H1 (cell line): ENCODE data around the gene SCARB1. TPM values are rescaled to one million over a fixed set of nuclear protein-coding genes. Genes with fewer than 3 reads are reported as not detected.
A peak's percentile ranks its signal among the peaks of the same experiment; 100 is the strongest.

Experiments used
- CTCF ChIA-PET: fragments of 300-600 bp; sonication (Branson Sonifier 250); formaldehyde crosslinking; loops from one replicate; lab custom pipeline; 2021; ENCODE audit not compliant: partially characterized antibody; lab: Charles Lee
- POLR2A ChIA-PET: fragments of 300-600 bp; sonication (Branson Sonifier 250); formaldehyde crosslinking; loops from one replicate; lab custom pipeline; 2021; ENCODE audit warnings: inconsistent platforms; ENCODE audit not compliant: partially characterized antibody; lab: Charles Lee
- DNase-seq, 2 experiments: peaks; one replicate each; pipeline versions ENCODE4 v3.0.0 to v3.0.0-alpha.2; 2010 to 2022; ENCODE audit warnings: low spot score in 2 of 2, low read depth in 1 of 2, mixed read lengths in 1 of 2
- FAIRE-seq: peaks from 2 replicates; lab custom pipeline; 2011; peaks lifted over from hg19 to GRCh38; lab: Jason Lieb, UNC
- H2AFZ ChIP-seq: 2 replicates; pipeline ENCODE4 v1.8.1; 2012; ENCODE audit warnings: low read length, inconsistent platforms
- H2AK5ac ChIP-seq: 2 replicates; pipeline ENCODE4 v1.6.1; 2013; ENCODE audit warnings: low read depth, low read length
- H2BK120ac ChIP-seq: replicated peaks from 2 replicates; pipeline ENCODE3; 2013; ENCODE audit warnings: low read depth, low read length, inconsistent platforms
- H2BK12ac ChIP-seq: 2 replicates; pipeline ENCODE4 v1.6.1; 2013; ENCODE audit warnings: low read depth, low read length
- H2BK15ac ChIP-seq: 2 replicates; pipeline ENCODE4 v1.6.1; 2013; ENCODE audit warnings: low read length
- H2BK20ac ChIP-seq: 2 replicates; pipeline ENCODE4 v1.6.1; 2013; ENCODE audit warnings: low read length
- H2BK5ac ChIP-seq: 2 replicates; pipeline ENCODE4 v1.6.1; 2013; ENCODE audit warnings: low read depth, low read length
- H3K14ac ChIP-seq: 2 replicates; pipeline ENCODE4 v1.6.1; 2013; ENCODE audit warnings: inconsistent platforms; ENCODE audit not compliant: insufficient read length
- H3K18ac ChIP-seq: 2 replicates; pipeline ENCODE4 v1.6.1; 2013; ENCODE audit warnings: low read length; ENCODE audit errors: extremely low read depth
- H3K23ac ChIP-seq: 2 replicates; pipeline ENCODE4 v1.6.1; 2013; ENCODE audit warnings: inconsistent platforms; ENCODE audit not compliant: insufficient read length
- H3K23me2 ChIP-seq: 2 replicates; pipeline ENCODE4 v1.6.1; 2013; ENCODE audit warnings: low read depth, low read length
- H3K27ac ChIP-seq: 2 replicates; pipeline ENCODE4 v1.6.1; 2011; ENCODE audit warnings: low read depth, low read length, inconsistent platforms
- H3K27me3 ChIP-seq, 4 experiments: replicated peaks in 1 of 4; 1 replicate in 1 of 4; 2 replicates in 3 of 4; pipeline versions ENCODE4 v1.6.1 to v1.8.1; 2011 to 2013; ENCODE audit warnings: low read length in 3 of 4, mild to moderate bottlenecking in 3 of 4, inconsistent platforms in 2 of 4, mixed read lengths in 2 of 4, moderate library complexity in 1 of 4; ENCODE audit not compliant: control insufficient read depth in 3 of 4, insufficient read depth in 3 of 4; ENCODE audit errors: extremely low read depth in 1 of 4
- H3K36me3 ChIP-seq, 4 experiments: 2 replicates each; pipeline versions ENCODE4 v1.6.1 to v1.8.1; 2011 to 2013; ENCODE audit warnings: mild to moderate bottlenecking in 4 of 4, low read length in 3 of 4, moderate library complexity in 2 of 4, control low read depth in 1 of 4, inconsistent platforms in 1 of 4; ENCODE audit not compliant: insufficient read depth in 4 of 4, control insufficient read depth in 2 of 4
- H3K4ac ChIP-seq: replicated peaks from 2 replicates; pipeline ENCODE3; 2013; ENCODE audit warnings: low read length, low read depth, mixed read lengths, inconsistent platforms; ENCODE audit not compliant: insufficient read length
- H3K4me1 ChIP-seq, 4 experiments: replicated peaks in 1 of 4; 1 replicate in 1 of 4; 2 replicates in 3 of 4; pipeline versions ENCODE4 v1.6.1 to v1.8.1; 2011 to 2013; ENCODE audit warnings: low read length in 3 of 4, inconsistent platforms in 2 of 4, mixed read lengths in 1 of 4; ENCODE audit not compliant: insufficient read depth in 4 of 4, control insufficient read depth in 3 of 4
- H3K4me2 ChIP-seq, 2 experiments: 2 replicates each; pipeline versions ENCODE4 v1.6.1 to v1.8.1; 2011 to 2013; ENCODE audit warnings: low read depth in 2 of 2, low read length in 2 of 2, control low read depth in 1 of 2, inconsistent platforms in 1 of 2, mild to moderate bottlenecking in 1 of 2; ENCODE audit not compliant: insufficient read depth in 1 of 2
- H3K4me3 ChIP-seq, 4 experiments: fragments of 200-600, 300-600 bp in 1 of 4; sonication (generic), shearing (Covaris generic), sonication (Bioruptor Twin) in 1 of 4; 2 replicates each; pipeline versions ENCODE4 v1.5.1 to v1.8.1; 2011 to 2016; ENCODE audit warnings: low read length in 4 of 4, low read depth in 3 of 4, control low read depth in 2 of 4, inconsistent platforms in 2 of 4, mild to moderate bottlenecking in 2 of 4, mixed read lengths in 1 of 4, moderate library complexity in 1 of 4; ENCODE audit not compliant: insufficient read depth in 2 of 4; ENCODE audit errors: extremely low read depth in 1 of 4
- H3K56ac ChIP-seq: replicated peaks from 2 replicates; pipeline ENCODE3; 2013; ENCODE audit warnings: low read depth, mild to moderate bottlenecking, mixed read lengths, low read length, inconsistent platforms; ENCODE audit not compliant: insufficient read length
- H3K79me1 ChIP-seq: 2 replicates; pipeline ENCODE4 v1.6.1; 2013; ENCODE audit warnings: low read depth, low read length, control low read depth
- H3K79me2 ChIP-seq, 2 experiments: 2 replicates each; pipeline versions ENCODE4 v1.6.1 to v1.8.1; 2012 to 2013; ENCODE audit warnings: low read length in 2 of 2, mild to moderate bottlenecking in 2 of 2, inconsistent platforms in 1 of 2; ENCODE audit not compliant: insufficient read depth in 2 of 2, control insufficient read depth in 1 of 2
- H3K9ac ChIP-seq, 4 experiments: replicated peaks in 1 of 4; 1 replicate in 1 of 4; 2 replicates in 3 of 4; pipeline versions ENCODE4 v1.6.1 to v1.8.1; 2011 to 2013; ENCODE audit warnings: low read depth in 3 of 4, low read length in 3 of 4, control low read depth in 2 of 4, mild to moderate bottlenecking in 2 of 4, moderate library complexity in 2 of 4, inconsistent platforms in 1 of 4; ENCODE audit errors: extremely low read depth in 1 of 4
- H3K9me3 ChIP-seq, 2 experiments: 2 replicates each; pipeline versions ENCODE4 v1.6.1 to v1.8.1; 2012 to 2013; ENCODE audit warnings: mild to moderate bottlenecking in 2 of 2, moderate library complexity in 2 of 2, control low read depth in 1 of 2, inconsistent platforms in 1 of 2, low read depth in 1 of 2, low read length in 1 of 2, mixed read lengths in 1 of 2; ENCODE audit not compliant: insufficient read depth in 2 of 2
- H4K20me1 ChIP-seq, 2 experiments: replicated peaks in 1 of 2; 2 replicates each; pipeline versions ENCODE3 to v1.8.1; 2011 to 2013; ENCODE audit warnings: inconsistent platforms in 2 of 2, low read length in 2 of 2, mild to moderate bottlenecking in 1 of 2; ENCODE audit not compliant: insufficient read depth in 2 of 2, control insufficient read depth in 1 of 2
- H4K5ac ChIP-seq: 2 replicates; pipeline ENCODE4 v1.6.1; 2013; ENCODE audit warnings: low read length, low read depth, mixed read lengths, inconsistent platforms; ENCODE audit not compliant: insufficient read length
- H4K8ac ChIP-seq: 2 replicates; pipeline ENCODE4 v1.8.0; 2013; ENCODE audit warnings: mild to moderate bottlenecking, moderate library complexity, low read length, inconsistent platforms; ENCODE audit not compliant: insufficient read depth; ENCODE audit errors: extremely low read depth
- H4K91ac ChIP-seq: replicated peaks from 2 replicates; pipeline ENCODE3; 2013; ENCODE audit warnings: low read length, mixed read lengths, inconsistent platforms; ENCODE audit not compliant: insufficient read length
- BACH1 ChIP-seq: IDR thresholded peaks from 2 replicates; pipeline ENCODE4 v1.6.1; 2012; ENCODE audit warnings: low read length, improper control_type of control experiment
- BRCA1 ChIP-seq: IDR thresholded peaks from 2 replicates; pipeline ENCODE4 v1.6.1; 2012; ENCODE audit warnings: low read depth, low read length, improper control_type of control experiment
- EZH2 ChIP-seq: fragments of 200-600 bp; sonication (generic); IDR thresholded peaks from 2 replicates; pipeline ENCODE4 v1.7.1; 2012; ENCODE audit warnings: low read depth, mild to moderate bottlenecking, moderate library complexity, low read length, inconsistent platforms; ENCODE audit not compliant: severe bottlenecking
- RBBP5 ChIP-seq: IDR thresholded peaks from 2 replicates; pipeline ENCODE4 v1.7.1; 2012; ENCODE audit warnings: low read depth, mild to moderate bottlenecking, inconsistent platforms, low read length, moderate library complexity, borderline replicate concordance
- RNF2 ChIP-seq: fragments of 200-900, 300-1000 bp; sonication (generic); IDR thresholded peaks from 2 replicates; pipeline ENCODE4 v1.7.1; 2016; ENCODE audit warnings: borderline replicate concordance, low read depth, mild to moderate bottlenecking, antibody characterized with exemption, low read length; ENCODE audit not compliant: poor library complexity, severe bottlenecking; ENCODE audit errors: missing control alignments
- SRF ChIP-seq: IDR thresholded peaks from 2 replicates; pipeline ENCODE4 v1.6.1; 2011; ENCODE audit warnings: mild to moderate bottlenecking, low read depth, low read length, moderate library complexity
- YY1 ChIP-seq: IDR thresholded peaks from 2 replicates; pipeline ENCODE4 v1.6.1; 2011; ENCODE audit warnings: low read depth, mild to moderate bottlenecking, low read length
- WGBS, 2 experiments: shearing (Covaris generic) in 1 of 2; methylation state at CpG; one replicate each; pipeline versions ENCODE4 v1.1.6 to v1.1.7; 2013 to 2015; ENCODE audit warnings: low lambda C conversion rate in 2 of 2, mixed read lengths in 2 of 2, inconsistent platforms in 1 of 2, low coverage in 1 of 2, missing lambda C conversion rate in 1 of 2; ENCODE audit not compliant: insufficient replicate concordance in 2 of 2, insufficient coverage in 1 of 2, insufficient read length in 1 of 2; ENCODE audit errors: extremely low coverage in 1 of 2, missing lambda C conversion rate in 1 of 2; 5-methylcytosine and 5-hydroxymethylcytosine counted together
- long read RNA-seq, 2 experiments: library from RNA in 1 of 2; library from capped mRNA in 1 of 2; stranded (forward); transcript quantifications; one replicate each; pipeline ENCODE4 v2.0.0, GENCODE V29; 2021; ENCODE audit warnings: inconsistent platforms in 1 of 2
- polyA minus RNA-seq, 3 experiments: library from RNA; depleted of rRNA, polyadenylated mRNA; stranded (reverse); fragments of >200 nt; gene quantifications; 1 replicate in 2 of 3; 2 replicates in 1 of 3; pipeline ENCODE4 v1.2.3, GENCODE V29; 2011
- polyA plus RNA-seq, 7 experiments: library from polyadenylated mRNA; depleted of rRNA in 3 of 7; stranded (reverse) in 5 of 7; unstranded in 2 of 7; fragments of >200 nt in 5 of 7; fragments of 200-250 nt in 2 of 7; gene quantifications; 1 replicate in 5 of 7; 2 replicates in 1 of 7; 4 replicates in 1 of 7; pipeline versions ENCODE4 v1.2.1 to v1.2.3, GENCODE V29; 2011 to 2013; ENCODE audit warnings: missing spikeins in 2 of 7, mixed read lengths in 2 of 7
- total RNA-seq: library from RNA; stranded (reverse); fragmentation: NEBNext Ultra II Directional; extraction: Animal tissue kit (Norgen Biotek cat#: 25700); gene quantifications from 2 replicates; pipeline ENCODE4 v1.2.1, GENCODE V29; 2021

Gene SCARB1
- total RNA-seq: 57.1 and 58.0 TPM in 2 replicates
- 45.3 and 70.7 TPM in 2 replicates for polyA plus RNA-seq (2011; rRNA removed)
- 49.4 TPM for polyA plus RNA-seq (2011; cell fraction: cytosol; rRNA removed)
- polyA plus RNA-seq (2011; cell fraction: nucleus; rRNA removed): 108 TPM
- 52.4 to 76.7 TPM (median 66.8 TPM) in 4 replicates for polyA plus RNA-seq (2012, experiment 1 of 2)
- 40.2 TPM for polyA plus RNA-seq (2012, experiment 2 of 2)
- 81.2 TPM for polyA plus RNA-seq (2013, experiment 1 of 2)
- 90.5 TPM for polyA plus RNA-seq (2013, experiment 2 of 2)
- 52.9 and 55.6 TPM in 2 replicates for polyA minus RNA-seq (2011; rRNA and poly(A)+ RNA removed)
- 28.3 TPM for polyA minus RNA-seq (2011; cell fraction: cytosol; rRNA and poly(A)+ RNA removed)
- 31.4 TPM for polyA minus RNA-seq (2011; cell fraction: nucleus; rRNA and poly(A)+ RNA removed)
- long read RNA-seq, experiment 1, transcript SCARB1-202 (12 exons, 3,329 nt): major isoform, 16 of 43 reads
- long read RNA-seq, experiment 1, partial matches to known transcripts: 12 of 43 reads
- long read RNA-seq, experiment 1, other reads (novel, unspliced or antisense): 13 of 43 reads
- long read RNA-seq, experiment 2, partial matches to known transcripts: 0 of 1 reads
- long read RNA-seq, experiment 2, other reads (novel, unspliced or antisense): 0 of 1 reads

DNA sequence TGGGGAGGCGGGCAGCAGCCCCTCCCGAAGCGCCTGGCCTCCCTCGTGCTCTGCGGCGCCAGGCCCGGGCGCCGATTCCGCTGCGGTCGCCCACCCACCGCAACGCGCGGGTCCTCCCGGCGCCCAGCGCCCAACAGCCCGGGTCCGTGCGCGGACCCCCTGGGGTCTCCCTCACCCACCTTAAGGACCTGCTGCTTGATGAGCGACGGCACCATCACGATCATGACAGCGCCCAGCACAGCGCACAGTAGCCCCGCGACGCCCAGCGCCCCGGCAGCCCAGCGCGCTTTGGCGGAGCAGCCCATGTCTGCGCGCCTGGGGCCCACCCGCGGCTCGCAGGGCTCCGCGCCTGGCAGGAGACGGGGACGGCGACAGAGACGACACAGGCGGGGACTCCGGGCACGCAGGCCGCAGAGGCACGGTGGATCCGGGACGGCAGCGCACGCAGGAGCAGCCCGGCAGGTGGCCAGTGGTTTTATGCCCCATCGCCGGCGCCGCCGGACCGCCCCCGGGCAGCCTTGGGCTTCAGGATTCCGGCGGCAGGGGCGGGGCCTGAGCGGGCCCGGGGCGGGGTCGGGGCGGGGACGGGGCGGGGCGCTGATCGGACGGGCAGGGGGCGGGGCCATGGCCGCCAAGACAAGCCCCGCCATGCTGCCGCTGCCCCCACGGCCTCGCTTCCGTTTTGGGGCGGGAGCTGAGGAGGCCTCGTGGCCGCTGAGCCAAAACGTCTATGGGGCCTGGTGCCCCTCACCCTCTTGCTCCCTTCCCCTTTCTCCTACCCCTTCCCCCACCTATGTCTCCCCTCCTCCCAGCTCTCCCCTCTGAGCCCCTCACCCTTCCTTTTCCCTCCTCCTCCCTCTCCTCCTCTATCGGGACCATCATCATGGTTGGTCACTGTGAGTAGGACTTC is at the start of gene SCARB1:
SCARB1 (minus strand) TSS at position 449 of the 910 bp plus-strand sequence; CDS start at position 305, 144 bp downstream.
- Histone ChIP-seq H3K79me2 (peaks cover 0 to 5% of the 10 kb centered on the region in 2 experiments; a peak in 1 of 4 replicates), H2BK12ac (peak within 1 kb of the TSS; percentile 96; the same call in 1 of the 2 replicates), H3K27ac (0 out of 2 replicates have a peak within 1 kb of the TSS, but pooled peaks have one; percentile 34), H2BK20ac (peak within 1 kb of the TSS; percentile 77), H2AFZ (peak within 1 kb of the TSS; percentile 80; the same call in 1 of the 2 replicates), H3K4me1 (peaks cover 0 to 19% (median 9%) of the 10 kb centered on the region in 4 experiments; a peak in 6 of 7 replicates), H3K18ac (peak within 1 kb of the TSS; percentile 83), H4K20me1 (peaks cover 0 to 3% of the 10 kb centered on the region in 2 experiments), H2BK5ac (peak within 1 kb of the TSS; percentile 92; the same call in 1 of the 2 replicates), H3K56ac (no peak within 1 kb of the TSS), H3K23me2 (peaks cover 9% of the 10 kb centered on the region; the same call in 1 of the 2 replicates), H3K79me1 (no peaks in the 10 kb centered on the region), H3K9ac (peak within 1 kb of the TSS; percentile 40 to 62 (median 57)), H3K4ac (peak within 1 kb of the TSS; percentile 73), H3K23ac (no peak within 1 kb of the TSS), H3K4me3 (peak within 1 kb of the TSS; percentile 65 to 95 (median 70)), H4K91ac (peak within 1 kb of the TSS; percentile 31), H2BK120ac (no peak within 1 kb of the TSS), H4K8ac (peak within 1 kb of the TSS; percentile 95), H3K9me3 (no peaks in the 10 kb centered on the region), H3K36me3 (peaks cover 0 to 2% (median 0%) of the 10 kb centered on the region in 4 experiments; a peak in 1 of 8 replicates), H2BK15ac (peak within 1 kb of the TSS; percentile 81; the same call in 1 of the 2 replicates), H2AK5ac (peak within 1 kb of the TSS; percentile 96; the same call in 1 of the 2 replicates), H3K27me3 (peaks cover 0 to 4% (median 0%) of the 10 kb centered on the region in 4 experiments; a peak in 2 of 7 replicates), H4K5ac (peak within 1 kb of the TSS; percentile 51), H3K14ac (no peak within 1 kb of the TSS), H3K4me2 (peak within 1 kb of the TSS; percentile 85 to 86)
- ChIA-PET CTCF (no interaction called here), POLR2A (interaction anchor here (1.0 to 1.6 kb wide), 7 partner anchors 8 to 51 kb away, joined by 3 to 8 read pairs (median 4); partner anchors contain the start of gene UBC)
- 2% methylated on average over 49 of the region's 89 CpGs; no CpG with 5 or more reads in 1 of the 2 experiments for WGBS, 2 experiments
- FAIRE-seq: no peak
- peak; percentile 33 to 88 for DNase-seq
- peak; percentile 78; the same call in 1 of the 2 replicates for TF ChIP-seq YY1
- no peak for TF ChIP-seq BRCA1
- TF ChIP-seq BACH1: no peak
- no peak for TF ChIP-seq RNF2
- TF ChIP-seq SRF: no peak
- TF ChIP-seq RBBP5: peak; percentile 75; the same call in 1 of the 2 replicates
- TF ChIP-seq EZH2: no peak
